RWPE1 (cell line): Measurements from ENCODE around the gene EPC2.
"Not testable (repeated sequence)": the region's sequence is repeated elsewhere in the genome, so short reads cannot be mapped to it uniquely, and the experiment has no call there.

Source experiments
- CTCF ChIA-PET: fragments of 350-600 bp; sonication (Branson Sonifier 250); formaldehyde crosslinking; extraction: SDS; loops from one replicate; lab custom pipeline; 2021; lab: Yijun Ruan, JAX
- POLR2A ChIA-PET: fragments of 400-600 bp; formaldehyde crosslinking; extraction: SDS; loops from one replicate; lab custom pipeline; 2020; ENCODE audit warnings: antibody characterized with exemption; ENCODE audit not compliant: low non-redundant PET; lab: Yijun Ruan, JAX
- DNase-seq: peaks from one replicate; pipeline ENCODE4 v3.0.0; 2012; ENCODE audit warnings: low spot score
- H3K27ac ChIP-seq: fragments of 450-650 bp; 2 replicates; pipeline ENCODE4 v1.5.1; 2017
- TF ChIP-seq, protein P1 (sequence below): fragments of 450-650 bp; conservative IDR thresholded peaks from 2 replicates; pipeline ENCODE4 v1.5.1; 2017; ENCODE audit warnings: low read depth, mild to moderate bottlenecking

EPC2 gene

GRCh38 chr2:148664229-148664628, 19.7 kb downstream of the EPC2 start:
- TF ChIP-seq, protein P1, sequence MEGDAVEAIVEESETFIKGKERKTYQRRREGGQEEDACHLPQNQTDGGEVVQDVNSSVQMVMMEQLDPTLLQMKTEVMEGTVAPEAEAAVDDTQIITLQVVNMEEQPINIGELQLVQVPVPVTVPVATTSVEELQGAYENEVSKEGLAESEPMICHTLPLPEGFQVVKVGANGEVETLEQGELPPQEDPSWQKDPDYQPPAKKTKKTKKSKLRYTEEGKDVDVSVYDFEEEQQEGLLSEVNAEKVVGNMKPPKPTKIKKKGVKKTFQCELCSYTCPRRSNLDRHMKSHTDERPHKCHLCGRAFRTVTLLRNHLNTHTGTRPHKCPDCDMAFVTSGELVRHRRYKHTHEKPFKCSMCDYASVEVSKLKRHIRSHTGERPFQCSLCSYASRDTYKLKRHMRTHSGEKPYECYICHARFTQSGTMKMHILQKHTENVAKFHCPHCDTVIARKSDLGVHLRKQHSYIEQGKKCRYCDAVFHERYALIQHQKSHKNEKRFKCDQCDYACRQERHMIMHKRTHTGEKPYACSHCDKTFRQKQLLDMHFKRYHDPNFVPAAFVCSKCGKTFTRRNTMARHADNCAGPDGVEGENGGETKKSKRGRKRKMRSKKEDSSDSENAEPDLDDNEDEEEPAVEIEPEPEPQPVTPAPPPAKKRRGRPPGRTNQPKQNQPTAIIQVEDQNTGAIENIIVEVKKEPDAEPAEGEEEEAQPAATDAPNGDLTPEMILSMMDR, result no peak
- no peak overlapping the region for H3K27ac ChIP-seq
- POLR2A ChIA-PET, result no interaction called here
- CTCF ChIA-PET, result no interaction called here
- DNase-seq, result no peak

- POLR2A ChIA-PET, result no interaction called here
- H3K27ac ChIP-seq, result no peak overlapping the region
- CTCF ChIA-PET, result no interaction called here
These were observed 22.0 kb downstream of the EPC2 start for GRCh38 chr2:148666555-148666954.

DNA sequence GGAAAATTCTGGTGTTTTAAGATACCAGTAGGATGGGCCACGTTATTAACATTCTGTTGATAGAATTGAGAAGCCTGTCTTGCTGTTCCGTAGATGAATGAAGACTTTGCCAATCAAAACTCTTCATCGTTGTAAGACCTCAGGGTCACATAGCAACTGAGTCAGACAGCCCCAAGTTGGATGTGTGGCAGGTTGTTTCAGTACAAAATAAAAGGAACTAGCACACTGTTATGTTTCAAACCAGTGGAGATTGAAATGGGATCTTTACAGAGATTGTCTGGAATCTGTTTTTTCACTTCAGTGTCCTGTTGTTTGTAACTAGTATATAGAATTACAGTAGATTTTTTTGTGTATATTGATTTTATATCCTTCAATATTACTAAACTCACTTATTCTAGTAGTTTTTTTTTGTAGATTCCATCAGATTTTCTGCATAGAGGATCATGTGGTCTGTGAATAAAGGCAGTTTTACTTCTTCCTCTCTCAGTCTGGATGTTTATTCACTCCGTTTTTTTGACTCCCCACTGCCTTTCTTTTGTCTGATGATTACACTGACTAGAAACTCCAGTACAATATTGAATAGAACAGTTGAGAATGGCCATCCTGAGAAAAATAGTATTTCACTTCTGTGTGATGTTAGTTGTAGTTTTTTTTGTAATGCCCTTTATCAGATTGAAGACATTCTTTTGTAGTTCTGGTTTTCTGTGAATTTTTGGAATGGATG, 22.7 kb downstream of the EPC2 start:
- CTCF ChIA-PET, result no interaction called here
- no peak overlapping the region for H3K27ac ChIP-seq
- TF ChIP-seq, protein P1, result no peak
- POLR2A ChIA-PET, result no interaction called here
- DNase-seq, result no peak

More at GRCh38 chr2:148666555-148666954, 22.0 kb downstream of the EPC2 start:
- TF ChIP-seq, protein P1, result no peak
- no peak for DNase-seq

GRCh38 chr2:148670773-148671172, 26.2 kb downstream of the EPC2 start:
- H3K27ac ChIP-seq, result peak overlapping the region; percentile 45; the same call in 1 of the 2 replicates
- ChIA-PET POLR2A (no interaction called here), CTCF (no interaction called here)
- TF ChIP-seq, protein P1, result no peak
- DNase-seq, result peak; percentile 37

DNA sequence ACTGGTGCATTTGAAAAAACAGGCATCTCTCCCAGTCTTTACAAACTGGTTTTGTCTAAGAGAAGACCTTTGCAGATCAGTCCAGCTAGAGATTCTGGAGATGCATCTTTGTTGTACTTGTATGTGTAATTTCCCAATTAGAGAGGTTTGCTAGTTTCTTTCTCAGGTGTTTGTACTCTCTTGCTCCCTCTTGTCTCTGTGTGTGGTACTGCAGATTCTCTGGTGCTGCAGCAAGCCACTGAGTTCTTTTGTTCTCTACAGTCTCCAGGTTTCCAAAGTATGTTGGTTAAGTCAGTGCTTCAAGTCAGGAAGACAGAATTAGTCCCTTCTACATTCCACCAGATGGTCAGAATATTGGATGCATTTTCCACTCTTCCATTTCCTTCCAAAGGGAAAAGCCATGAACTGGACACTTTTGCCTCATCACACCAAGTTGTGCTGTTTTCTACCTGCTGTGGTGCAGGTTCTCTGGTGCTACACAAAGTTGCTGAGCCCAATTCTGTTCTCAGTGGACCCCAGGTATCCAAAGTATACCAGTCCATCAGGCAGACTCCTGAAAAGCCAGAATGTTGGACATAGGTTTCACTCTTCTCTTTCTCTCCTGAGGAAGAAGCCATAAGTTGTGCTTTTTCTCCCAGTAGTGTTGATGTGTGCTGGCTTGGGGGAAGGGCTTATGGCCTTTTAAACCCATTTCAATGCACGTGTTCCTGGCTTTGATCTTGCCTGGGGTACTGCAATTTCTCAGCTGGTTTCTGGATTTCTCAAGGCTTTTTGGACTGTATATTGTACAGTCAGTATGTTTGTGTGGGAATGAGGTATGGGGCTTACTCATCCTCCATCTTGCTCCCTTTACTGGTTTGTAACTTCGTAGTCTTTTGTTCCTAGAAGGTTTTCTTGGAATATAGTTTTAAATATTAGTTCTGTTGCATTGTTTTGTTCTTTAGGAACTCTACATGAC, 29.8 kb downstream of the EPC2 start:
- ChIA-PET CTCF (no interaction called here), POLR2A (no interaction called here)
- no peak overlapping the region for H3K27ac ChIP-seq
- DNase-seq, result peak; percentile 30
- TF ChIP-seq, protein P1, result peak; percentile 35

DNA sequence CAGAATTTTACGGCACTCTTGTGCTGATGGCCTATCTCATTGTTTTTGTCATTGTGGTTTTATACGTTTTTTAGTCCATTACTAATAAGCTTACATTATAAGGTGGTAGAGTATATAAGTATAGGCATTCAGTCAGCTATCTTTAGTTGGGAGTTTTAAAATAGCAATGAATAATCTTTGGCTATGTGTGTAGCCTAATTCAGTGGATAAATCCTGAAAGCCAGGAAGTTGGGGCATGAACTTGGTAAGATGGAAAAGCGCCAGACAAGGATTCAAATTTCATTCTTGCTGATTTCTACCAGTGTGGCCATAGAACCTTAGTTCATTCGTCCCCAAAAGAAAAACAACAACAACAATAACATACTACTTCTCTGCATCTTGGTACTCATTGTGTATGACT, 31.2 kb downstream of the EPC2 start:
- TF ChIP-seq, protein P1, result no peak
- ChIA-PET CTCF (no interaction called here), POLR2A (no interaction called here)
- H3K27ac ChIP-seq, result no peak overlapping the region
- DNase-seq, result no peak

GRCh38 chr2:148678302-148679179, 34.0 kb downstream of the EPC2 start:
- DNase-seq, CTCF ChIA-PET, POLR2A ChIA-PET, H3K27ac ChIP-seq: not testable (repeated sequence)
